Fibroblast of the aortic adventitia (primary cell): ENCODE data around the gene ELK4. TPM values are rescaled to one million over a fixed set of nuclear protein-coding genes. Genes with fewer than 3 reads are reported as not detected.

Experiments used
- DNase-seq: peaks from one replicate; pipeline ENCODE4 v3.0.0-alpha.2; 2010; ENCODE audit warnings: low read depth
- H3K4me3 ChIP-seq: 2 replicates; pipeline ENCODE4 v1.5.1; 2011; ENCODE audit warnings: low read depth, mild to moderate bottlenecking, control low read depth, low read length, moderate library complexity
- CTCF ChIP-seq: IDR thresholded peaks from 2 replicates; pipeline ENCODE4 v1.5.1; 2011; ENCODE audit warnings: mild to moderate bottlenecking, low read length, control low read depth, inconsistent platforms; ENCODE audit not compliant: insufficient read depth
- total RNA-seq: library from RNA; depleted of rRNA; stranded (reverse); fragments of >200 nt; gene quantifications from 2 replicates; pipeline ENCODE4 v1.2.3, GENCODE V29; 2012; ENCODE audit warnings: low replicate concordance

The ELK4 gene
- total RNA-seq, 1 donor, result 40.9 TPM

GRCh38 chr1:205599669-205600042 lies 32.2 kb downstream of the ELK4 start:
- no peak for TF ChIP-seq CTCF
- H3K4me3 ChIP-seq, result peak overlapping the region; percentile 22

GRCh38 chr1:205598841-205599668 lies 32.8 kb downstream of the ELK4 start:
- H3K4me3 ChIP-seq, result peak overlapping the region; percentile 22
- no peak for TF ChIP-seq CTCF
- peak; percentile 99 for DNase-seq

More at GRCh38 chr1:205599669-205600042, 32.2 kb downstream of the ELK4 start:
- DNase-seq, result no peak

GRCh38 chr1:205597691-205598314 lies 34.0 kb downstream of the ELK4 start:
- peak; percentile 82 for DNase-seq
- TF ChIP-seq CTCF, result no peak
- H3K4me3 ChIP-seq, result no peak overlapping the region

- no peak overlapping the region for H3K4me3 ChIP-seq
- no peak for DNase-seq
- no peak for TF ChIP-seq CTCF
These were observed 34.9 kb downstream of the ELK4 start for GRCh38 chr1:205596876-205597275.

- no peak overlapping the region for H3K4me3 ChIP-seq
- no peak for TF ChIP-seq CTCF
- no peak for DNase-seq
These were observed 36.0 kb downstream of the ELK4 start for GRCh38 chr1:205595861-205596260.

- TF ChIP-seq CTCF, result no peak
- no peak overlapping the region for H3K4me3 ChIP-seq
- no peak for DNase-seq
These were observed 36.4 kb downstream of the ELK4 start for GRCh38 chr1:205595435-205595834.

- DNase-seq, result no peak
- no peak for TF ChIP-seq CTCF
- H3K4me3 ChIP-seq, result no peak overlapping the region
These were observed 37.0 kb downstream of the ELK4 start for GRCh38 chr1:205594846-205595245.
